ENCODE results near the gene RBMS3. TPM values are rescaled to one million over a fixed set of nuclear protein-coding genes. Genes with fewer than 3 reads are reported as not detected.

The RBMS3 gene
- total RNA-seq, 1 donor from 2014 or later: 0.47 TPM

GRCh38 chr3:29297998-29298397, 17.1 kb downstream of the RBMS3 start:
- H3K4me3 Mint-ChIP-seq: no peak overlapping the region
- no peaks in the 10 kb centered on the region for H4K20me1 ChIP-seq (ENCODE audit: low read depth)
- H3K27ac Mint-ChIP-seq: no peak overlapping the region
- no peaks in the 10 kb centered on the region for H3K9me3 Mint-ChIP-seq
- H3F3A ChIP-seq (ENCODE audit: low read depth): no peaks in the 10 kb centered on the region
- DNase-seq (ENCODE audit: low spot score): no peak
- no peak overlapping the region for H3K4me2 ChIP-seq
- TF ChIP-seq, protein P1, sequence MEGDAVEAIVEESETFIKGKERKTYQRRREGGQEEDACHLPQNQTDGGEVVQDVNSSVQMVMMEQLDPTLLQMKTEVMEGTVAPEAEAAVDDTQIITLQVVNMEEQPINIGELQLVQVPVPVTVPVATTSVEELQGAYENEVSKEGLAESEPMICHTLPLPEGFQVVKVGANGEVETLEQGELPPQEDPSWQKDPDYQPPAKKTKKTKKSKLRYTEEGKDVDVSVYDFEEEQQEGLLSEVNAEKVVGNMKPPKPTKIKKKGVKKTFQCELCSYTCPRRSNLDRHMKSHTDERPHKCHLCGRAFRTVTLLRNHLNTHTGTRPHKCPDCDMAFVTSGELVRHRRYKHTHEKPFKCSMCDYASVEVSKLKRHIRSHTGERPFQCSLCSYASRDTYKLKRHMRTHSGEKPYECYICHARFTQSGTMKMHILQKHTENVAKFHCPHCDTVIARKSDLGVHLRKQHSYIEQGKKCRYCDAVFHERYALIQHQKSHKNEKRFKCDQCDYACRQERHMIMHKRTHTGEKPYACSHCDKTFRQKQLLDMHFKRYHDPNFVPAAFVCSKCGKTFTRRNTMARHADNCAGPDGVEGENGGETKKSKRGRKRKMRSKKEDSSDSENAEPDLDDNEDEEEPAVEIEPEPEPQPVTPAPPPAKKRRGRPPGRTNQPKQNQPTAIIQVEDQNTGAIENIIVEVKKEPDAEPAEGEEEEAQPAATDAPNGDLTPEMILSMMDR (IDR thresholded peaks at IDR 0.05): no peak
- TF ChIP-seq EZH2 (IDR thresholded peaks at IDR 0.05): no peak
- TF ChIP-seq EZH2phosphoT487 (IDR thresholded peaks at IDR 0.05): no peak
- peaks cover 11% of the 10 kb centered on the region for H3K4me1 ChIP-seq
- no peak overlapping the region for H3K9ac ChIP-seq
- H3K27me3 ChIP-seq: no peaks in the 10 kb centered on the region
- no peaks in the 10 kb centered on the region for H3K36me3 ChIP-seq
- no peaks in the 10 kb centered on the region for H3K27me3 Mint-ChIP-seq (ENCODE audit: insufficient read depth, low read depth)
- H3K36me3 Mint-ChIP-seq: peaks cover 2% of the 10 kb centered on the region
- no peak overlapping the region for H3K27ac ChIP-seq
- H2AFZ ChIP-seq (replicated peaks): no peak overlapping the region
- H3K9me3 ChIP-seq (ENCODE audit: low read depth): no peaks in the 10 kb centered on the region
- no peak overlapping the region for H3K4me3 ChIP-seq
- no peaks in the 10 kb centered on the region for H3K79me2 ChIP-seq (ENCODE audit: low read depth)
- H3K4me1 Mint-ChIP-seq: peaks cover 13% of the 10 kb centered on the region

DNA sequence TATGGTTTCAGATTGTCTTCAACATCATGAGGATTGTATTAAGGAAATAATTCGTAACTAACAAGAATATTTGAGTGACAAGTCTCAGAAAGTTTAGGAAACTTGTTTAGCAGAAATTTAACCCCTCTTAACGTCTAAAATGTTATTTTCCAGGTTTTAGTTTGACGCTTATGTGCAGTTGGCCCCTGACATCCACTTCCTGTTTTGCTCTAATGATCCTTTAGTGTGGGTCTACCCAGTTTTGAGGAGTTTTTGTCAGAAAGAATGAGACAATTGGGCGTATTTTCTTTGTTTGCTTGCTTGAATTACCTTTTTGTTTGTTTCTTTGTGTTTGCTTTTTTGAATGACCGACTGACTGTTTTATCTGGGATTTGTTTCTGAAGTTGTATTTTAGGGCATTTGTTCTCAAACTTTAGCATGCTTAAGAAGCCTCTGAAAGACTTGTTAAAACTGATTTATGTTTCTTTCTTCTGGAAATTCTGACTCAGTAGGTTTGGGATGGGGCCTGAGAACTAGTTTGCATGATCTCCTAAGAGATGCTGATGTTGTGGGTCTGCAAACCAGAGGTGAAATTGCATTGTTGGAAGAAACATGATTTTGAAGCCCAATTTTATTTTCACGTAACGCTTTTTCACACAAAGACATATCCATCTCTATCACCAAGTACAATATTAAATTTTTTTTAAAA, 20.6 kb downstream of the RBMS3 start:
- Histone ChIP-seq H3K4me2 (peak overlapping the region; percentile 7), H3F3A (ENCODE audit: low read depth) (no peaks in the 10 kb centered on the region), H3K4me1 (peaks cover 11% of the 10 kb centered on the region), H3K9me3 (ENCODE audit: low read depth) (no peaks in the 10 kb centered on the region), H4K20me1 (ENCODE audit: low read depth) (no peaks in the 10 kb centered on the region), H3K79me2 (ENCODE audit: low read depth) (no peaks in the 10 kb centered on the region), H3K27me3 (no peaks in the 10 kb centered on the region), H3K36me3 (no peaks in the 10 kb centered on the region), H3K27ac (peak overlapping the region; percentile 39), H3K4me3 (no peak overlapping the region), H2AFZ (replicated peaks) (peak overlapping the region; percentile 64), H3K9ac (no peak overlapping the region)
- no peaks in the 10 kb centered on the region for H3K27me3 Mint-ChIP-seq (ENCODE audit: insufficient read depth, low read depth)
- H3K4me3 Mint-ChIP-seq: no peak overlapping the region
- peaks cover 9% of the 10 kb centered on the region for H3K9me3 Mint-ChIP-seq
- peak; percentile 35 for DNase-seq (ENCODE audit: low spot score)
- H3K27ac Mint-ChIP-seq: no peak overlapping the region
- H3K4me1 Mint-ChIP-seq: peaks cover 7% of the 10 kb centered on the region
- peaks cover 9% of the 10 kb centered on the region for H3K36me3 Mint-ChIP-seq
- TF ChIP-seq, protein P1 (IDR thresholded peaks at IDR 0.05): no peak

DNA sequence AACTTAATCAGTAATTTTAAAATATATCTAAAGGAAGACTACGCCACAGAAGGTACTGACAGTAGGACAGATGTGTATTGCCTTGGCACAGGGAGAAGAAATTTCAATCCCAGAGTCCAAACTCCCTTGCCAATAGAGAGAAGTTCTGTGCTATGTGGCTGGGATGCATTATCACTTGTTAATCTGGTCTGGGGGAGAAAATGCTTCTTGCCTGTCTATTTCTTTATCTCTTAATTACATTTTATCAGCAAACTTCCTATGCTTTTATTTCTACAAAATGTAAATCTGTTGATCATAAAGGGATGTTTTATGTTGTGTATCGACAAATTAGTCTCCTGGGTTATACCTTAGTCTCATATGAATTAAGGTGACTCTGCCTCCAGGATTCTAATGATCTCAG, 21.7 kb downstream of the RBMS3 start:
- Histone ChIP-seq H3K4me1 (peaks cover 11% of the 10 kb centered on the region), H3K9me3 (ENCODE audit: low read depth) (no peaks in the 10 kb centered on the region), H3K4me2 (no peak overlapping the region), H2AFZ (replicated peaks) (no peak overlapping the region), H3K79me2 (ENCODE audit: low read depth) (no peaks in the 10 kb centered on the region), H4K20me1 (ENCODE audit: low read depth) (no peaks in the 10 kb centered on the region), H3K36me3 (no peaks in the 10 kb centered on the region), H3K4me3 (no peak overlapping the region), H3F3A (ENCODE audit: low read depth) (no peaks in the 10 kb centered on the region), H3K27ac (no peak overlapping the region), H3K9ac (no peak overlapping the region), H3K27me3 (no peaks in the 10 kb centered on the region)
- Mint-ChIP-seq H3K27ac (no peak overlapping the region), H3K9me3 (peaks cover 12% of the 10 kb centered on the region), H3K4me1 (peaks cover 6% of the 10 kb centered on the region), H3K36me3 (peaks cover 9% of the 10 kb centered on the region), H3K4me3 (no peak overlapping the region), H3K27me3 (ENCODE audit: insufficient read depth, low read depth) (no peaks in the 10 kb centered on the region)
- no peak for TF ChIP-seq EZH2phosphoT487 (IDR thresholded peaks at IDR 0.05)
- no peak for TF ChIP-seq EZH2 (IDR thresholded peaks at IDR 0.05)
- TF ChIP-seq, protein P1 (IDR thresholded peaks at IDR 0.05): no peak
- no peak for DNase-seq (ENCODE audit: low spot score)
